SH-SY5Y (cell line): ENCODE data around the gene PHB1.

ENCODE experiments used
- GATA2 ChIP-seq: IDR thresholded peaks from 2 replicates; pipeline ENCODE4 v1.6.1; 2011; ENCODE audit warnings: mild to moderate bottlenecking, low read depth, low read length
- GATA3 ChIP-seq: IDR thresholded peaks from 2 replicates; pipeline ENCODE4 v1.6.1; 2011; ENCODE audit warnings: low read depth, mild to moderate bottlenecking, low read length, moderate library complexity

- TF ChIP-seq GATA2 (no peak), GATA3 (no peak)
These were observed 51.4 kb downstream of the PHB1 start for GRCh38 chr17:49363251-49363650.
